D721Med (cell line): ENCODE data around the gene COMMD9.
"Not testable (repeated sequence)": the region's sequence is repeated elsewhere in the genome, so short reads cannot be mapped to it uniquely, and the experiment has no call there.

Experiments
- DNase-seq: peaks from one replicate; pipeline ENCODE4 v3.0.0; 2011; ENCODE audit warnings: low spot score; ENCODE audit not compliant: insufficient read length
- FAIRE-seq: peaks from 2 replicates; lab custom pipeline; 2011; peaks lifted over from hg19 to GRCh38; lab: Jason Lieb, UNC
- TF ChIP-seq, protein P1 (sequence below): IDR thresholded peaks from 2 replicates; pipeline ENCODE4 v1.5.1; 2012; ENCODE audit warnings: mild to moderate bottlenecking, control low read depth; ENCODE audit not compliant: insufficient read depth; ENCODE audit errors: missing control alignments

COMMD9 gene

DNA sequence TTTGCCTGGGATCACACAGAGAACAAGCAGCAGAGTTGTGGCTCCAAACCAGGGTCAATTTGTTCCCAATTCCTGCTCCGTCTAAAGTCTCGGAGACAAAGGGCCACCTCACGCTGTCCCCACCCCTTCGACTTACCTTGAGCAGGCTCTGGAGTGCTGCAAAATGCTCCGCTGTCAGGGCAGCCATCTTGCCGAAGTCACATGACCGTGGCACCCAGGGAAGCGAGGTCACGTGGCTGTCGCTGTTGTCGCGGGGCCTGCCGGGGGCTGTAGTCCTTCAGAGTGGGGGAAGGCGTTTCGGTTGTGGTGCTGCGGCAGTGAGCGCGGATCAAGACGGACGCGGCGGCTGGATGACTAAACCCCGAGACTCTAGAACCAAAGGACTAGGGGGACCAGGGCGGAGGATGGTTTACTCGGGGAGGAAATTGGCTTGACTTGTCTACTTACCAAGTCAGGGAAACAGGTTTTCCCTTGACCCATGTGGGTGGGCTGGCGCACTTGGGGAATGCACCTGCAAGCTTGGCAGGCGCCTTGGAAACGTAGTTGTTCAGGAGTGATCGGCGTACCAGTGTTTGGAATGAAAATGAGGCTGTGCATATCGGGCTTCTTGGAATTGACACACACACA is at the start of gene COMMD9:
Gene COMMD9 (minus strand): TSS at position 199 of the 627 bp plus-strand sequence. CDS start 12 bp downstream, at position 187.
- FAIRE-seq, result no peak
- TF ChIP-seq, protein P1, sequence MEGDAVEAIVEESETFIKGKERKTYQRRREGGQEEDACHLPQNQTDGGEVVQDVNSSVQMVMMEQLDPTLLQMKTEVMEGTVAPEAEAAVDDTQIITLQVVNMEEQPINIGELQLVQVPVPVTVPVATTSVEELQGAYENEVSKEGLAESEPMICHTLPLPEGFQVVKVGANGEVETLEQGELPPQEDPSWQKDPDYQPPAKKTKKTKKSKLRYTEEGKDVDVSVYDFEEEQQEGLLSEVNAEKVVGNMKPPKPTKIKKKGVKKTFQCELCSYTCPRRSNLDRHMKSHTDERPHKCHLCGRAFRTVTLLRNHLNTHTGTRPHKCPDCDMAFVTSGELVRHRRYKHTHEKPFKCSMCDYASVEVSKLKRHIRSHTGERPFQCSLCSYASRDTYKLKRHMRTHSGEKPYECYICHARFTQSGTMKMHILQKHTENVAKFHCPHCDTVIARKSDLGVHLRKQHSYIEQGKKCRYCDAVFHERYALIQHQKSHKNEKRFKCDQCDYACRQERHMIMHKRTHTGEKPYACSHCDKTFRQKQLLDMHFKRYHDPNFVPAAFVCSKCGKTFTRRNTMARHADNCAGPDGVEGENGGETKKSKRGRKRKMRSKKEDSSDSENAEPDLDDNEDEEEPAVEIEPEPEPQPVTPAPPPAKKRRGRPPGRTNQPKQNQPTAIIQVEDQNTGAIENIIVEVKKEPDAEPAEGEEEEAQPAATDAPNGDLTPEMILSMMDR, result no peak
- DNase-seq, result peak; percentile 68

DNA sequence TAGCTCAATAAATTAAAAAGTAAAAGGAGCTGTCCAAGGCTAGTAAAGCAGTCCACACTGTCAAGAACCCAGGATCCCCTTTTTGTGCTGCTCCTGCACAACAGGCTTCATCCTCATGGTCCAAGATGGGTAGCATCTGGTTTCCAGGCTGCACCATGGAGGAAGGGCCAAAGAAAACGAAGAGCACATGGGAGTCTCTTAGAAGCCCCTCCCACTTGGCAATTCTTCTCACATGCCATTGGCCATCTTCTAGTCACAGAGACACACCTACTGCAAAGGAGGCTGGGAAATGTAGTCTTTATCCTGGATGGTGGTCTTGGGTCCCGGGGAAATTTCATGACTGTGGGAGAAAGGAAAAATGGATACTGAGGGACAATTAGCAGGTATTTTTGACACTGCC is 44.7 kb upstream of the COMMD9 start:
- TF ChIP-seq, protein P1, result no peak
- no peak for DNase-seq
- FAIRE-seq, result no peak

DNA sequence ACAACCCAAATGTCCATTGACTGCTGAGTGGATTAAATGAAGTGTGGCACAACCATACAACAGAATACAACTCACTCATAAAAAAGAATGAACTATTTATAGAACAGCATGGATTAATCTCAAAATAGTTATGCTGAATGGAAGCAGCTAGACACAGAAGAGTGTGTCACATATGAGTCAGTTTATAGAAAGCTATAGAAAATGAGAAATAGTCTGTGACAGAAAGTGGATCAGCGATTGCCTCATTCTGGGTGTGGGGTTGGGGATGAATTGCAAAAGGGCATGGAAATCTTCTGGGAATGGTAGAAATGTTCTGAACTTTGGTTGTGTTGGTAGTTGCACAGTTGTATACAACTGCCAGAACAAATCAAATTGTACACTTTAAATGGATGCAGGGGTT is 44.2 kb upstream of the COMMD9 start:
- FAIRE-seq (no peak), DNase-seq (no peak)
- TF ChIP-seq, protein P1, result no peak

DNA sequence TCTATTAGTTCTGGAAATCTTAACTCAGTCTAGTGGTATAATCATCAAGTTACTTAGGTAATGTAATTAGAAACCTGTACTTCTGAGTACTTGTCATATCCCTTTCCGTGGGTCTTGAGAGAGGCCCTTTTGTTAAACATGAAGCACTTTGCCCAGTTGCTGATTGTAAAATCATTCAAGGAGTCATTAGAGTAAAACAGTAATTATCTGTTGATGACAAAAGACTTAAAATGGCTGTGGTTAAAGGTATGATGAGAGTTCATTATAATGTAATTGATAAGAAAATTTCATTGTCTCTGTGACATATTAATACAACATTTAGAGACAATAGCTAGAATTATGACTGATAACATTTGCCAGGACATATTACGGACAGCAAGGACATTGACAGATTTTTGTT is 41.2 kb upstream of the COMMD9 start:
- DNase-seq (no peak), FAIRE-seq (no peak)

DNA sequence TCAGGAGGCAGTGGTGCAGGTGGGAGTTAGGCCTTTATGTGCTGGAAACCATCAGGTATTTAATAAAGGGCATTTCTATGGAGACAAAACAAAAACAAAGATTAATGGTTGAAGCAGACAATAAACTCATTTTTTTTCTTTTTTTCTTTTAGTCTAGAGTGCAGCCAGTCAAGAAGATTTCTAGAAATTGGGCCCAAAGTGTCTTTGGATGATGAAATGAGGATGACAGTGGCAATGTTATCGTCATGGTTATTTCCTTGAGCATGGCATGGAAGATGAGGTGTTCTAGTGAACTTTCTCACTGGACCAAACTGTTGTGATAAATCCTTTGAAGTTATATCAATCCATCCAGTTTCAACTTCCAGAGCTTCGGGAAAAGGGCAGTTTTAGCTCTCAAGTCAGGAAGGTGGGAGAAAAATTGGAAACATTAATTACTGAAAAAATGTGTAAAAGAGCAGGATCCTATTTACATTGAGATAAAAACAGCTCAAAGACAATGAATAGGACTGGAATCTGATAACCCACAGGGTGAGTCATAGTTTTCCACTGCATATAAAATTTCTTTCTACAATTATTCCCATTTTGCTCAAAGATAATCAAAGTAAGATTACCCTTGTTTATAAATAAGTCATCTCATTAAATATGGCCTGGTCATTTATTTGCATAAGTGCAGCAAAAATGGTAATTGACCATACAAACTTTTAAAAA is 39.9 kb upstream of the COMMD9 start:
- DNase-seq (no peak), FAIRE-seq (no peak)
- TF ChIP-seq, protein P1, result no peak

More for the DNA sequence above, 41.2 kb upstream of the COMMD9 start:
- TF ChIP-seq, protein P1, result no peak

DNA sequence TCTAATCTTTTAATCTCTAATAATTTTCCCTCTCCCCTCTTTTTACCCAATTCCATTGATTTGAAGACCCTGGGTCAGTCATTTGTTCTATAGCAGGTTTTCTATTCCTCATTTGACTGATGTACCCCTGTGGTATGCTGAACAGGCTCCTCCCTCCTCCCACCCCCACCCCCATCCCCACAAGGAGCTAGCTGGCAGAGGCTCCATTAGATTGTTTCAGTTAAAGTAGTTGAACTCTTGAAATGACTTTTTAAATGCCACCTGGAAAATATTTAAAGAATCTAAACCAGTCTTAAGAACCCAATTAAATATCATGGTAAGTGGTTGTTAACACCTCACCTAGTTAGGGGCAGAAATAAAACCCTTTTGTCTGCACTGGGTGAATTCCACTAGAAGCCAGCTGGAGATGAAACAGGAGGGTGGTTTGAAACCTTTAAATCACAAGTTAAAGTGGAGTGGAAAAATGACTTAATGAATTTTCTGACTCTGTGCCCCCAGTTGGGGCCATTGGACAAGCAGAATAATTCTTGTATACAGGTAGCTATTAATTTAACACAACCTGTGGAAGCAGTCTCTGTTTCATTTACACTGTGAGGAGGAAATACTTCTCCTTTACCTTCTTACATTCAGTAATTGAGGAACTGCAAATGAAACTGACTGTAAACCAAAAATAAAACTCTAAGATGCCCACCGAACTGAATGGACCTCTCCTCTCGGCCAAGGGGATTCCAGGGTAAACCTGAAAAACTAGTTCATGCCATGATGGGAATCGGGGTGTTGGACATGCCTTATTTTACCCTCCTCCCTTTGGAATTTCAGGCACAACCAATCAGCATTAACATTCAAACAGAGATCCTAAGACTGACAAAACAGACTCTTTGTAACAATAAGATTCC is 37.5 kb upstream of the COMMD9 start:
- TF ChIP-seq, protein P1, result no peak
- DNase-seq (no peak), FAIRE-seq (no peak)

DNA sequence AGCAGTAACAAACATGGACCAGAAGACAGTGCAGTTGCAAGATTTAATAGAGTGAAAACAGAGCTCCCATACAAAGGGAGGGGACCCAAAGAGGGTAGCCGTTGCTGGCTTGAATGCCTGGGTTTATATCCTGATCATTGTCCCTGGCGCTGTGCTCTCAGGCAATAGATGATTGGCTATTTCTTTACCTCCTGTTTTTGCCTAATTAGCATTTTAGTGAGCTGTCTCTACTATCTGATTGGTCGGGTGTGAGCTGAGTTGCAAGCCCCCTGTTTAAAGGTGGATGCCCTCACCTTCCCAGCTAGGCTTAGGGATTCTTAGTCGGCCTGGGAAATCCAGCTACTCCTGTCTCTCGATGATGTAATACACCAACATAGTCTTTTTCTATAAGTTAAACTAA is 36.2 kb upstream of the COMMD9 start:
- DNase-seq, FAIRE-seq: not testable (repeated sequence)

DNA sequence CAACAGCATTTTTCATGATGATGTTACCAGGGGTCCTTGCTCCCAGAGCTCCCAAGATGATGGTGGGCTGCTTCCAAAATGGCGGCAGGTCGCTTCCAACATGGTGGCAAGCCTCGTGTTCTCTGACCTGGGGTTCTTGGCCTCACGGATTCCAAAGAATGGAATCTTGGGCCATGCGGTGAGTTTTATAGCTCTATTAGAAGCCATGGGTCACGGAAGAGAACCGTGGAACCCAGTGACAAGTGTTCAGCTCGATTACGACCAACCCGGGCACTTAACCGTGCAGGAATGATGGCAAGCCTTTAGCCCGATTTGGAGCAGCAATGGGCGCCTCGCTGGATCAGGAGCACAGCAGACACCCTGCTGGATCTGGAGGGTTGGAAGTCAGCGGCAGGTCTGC is 35.7 kb upstream of the COMMD9 start:
- FAIRE-seq, DNase-seq: not testable (repeated sequence)
